G401 (cell line): Measurements from ENCODE around the gene CSAD. TPM values are rescaled to one million over a fixed set of nuclear protein-coding genes. Genes with fewer than 3 reads are reported as not detected.

ENCODE experiments used
- DNase-seq: peaks from one replicate; pipeline ENCODE4 v3.0.0-alpha.2; 2015; ENCODE audit warnings: low spot score
- in situ Hi-C: cut with HindIII; loops from 2 replicates; pipeline ENCODE4 v1.10.0; 2016; ENCODE audit warnings: low sequenced_read_pairs, mixed read lengths
- total RNA-seq: library from RNA; depleted of rRNA; stranded (reverse); fragments of >200 nt; shearing (Covaris generic); gene quantifications from 2 replicates; pipeline ENCODE4 v1.2.3, GENCODE V29; 2014

Gene CSAD
- total RNA-seq, 1 experiment from 2014 or later = 2.0 TPM

GRCh38 chr12:53219292-53219955 lies 38.7 kb upstream of the CSAD start:
- DNase-seq = peak; percentile 69
- in situ Hi-C loops = loop anchor here (10.0 kb wide), 1 partner anchor 65 kb away; no protein-coding TSS in a partner anchor

GRCh38 chr12:53218551-53219291 lies 38.0 kb upstream of the CSAD start:
- in situ Hi-C loops = loop anchor here (10.0 kb wide), 1 partner anchor 66 kb away; no protein-coding TSS in a partner anchor
- DNase-seq = peak; percentile 24

- in situ Hi-C loops = loop anchor here (10.0 kb wide), 1 partner anchor 67 kb away; no protein-coding TSS in a partner anchor
- DNase-seq = peak; percentile 33
Observed at GRCh38 chr12:53217931-53218307, 37.2 kb upstream of the CSAD start.

GRCh38 chr12:53217051-53217930 lies 36.6 kb upstream of the CSAD start:
- no peak for DNase-seq
- in situ Hi-C loops = loop anchor here (10.0 kb wide), 1 partner anchor 68 kb away; no protein-coding TSS in a partner anchor

GRCh38 chr12:53215497-53215896 lies 34.8 kb upstream of the CSAD start:
- in situ Hi-C loops = loop anchor here (10.0 kb wide), 1 partner anchor 69 kb away; no protein-coding TSS in a partner anchor
- no peak for DNase-seq

- no peak for DNase-seq
- in situ Hi-C loops = loop anchor here (10.0 kb wide), 1 partner anchor 70 kb away; no protein-coding TSS in a partner anchor
Observed at GRCh38 chr12:53214687-53215455, 34.1 kb upstream of the CSAD start.

- no peak for DNase-seq
- in situ Hi-C loops = loop anchor here (10.0 kb wide), 1 partner anchor 71 kb away; no protein-coding TSS in a partner anchor
Observed at GRCh38 chr12:53214221-53214620, 33.5 kb upstream of the CSAD start.

- DNase-seq = peak; percentile 84
- in situ Hi-C loops = loop anchor here (10.0 kb wide), 1 partner anchor 71 kb away; no protein-coding TSS in a partner anchor
Observed at GRCh38 chr12:53213348-53213747, 32.6 kb upstream of the CSAD start.

GRCh38 chr12:53212931-53213330 lies 32.2 kb upstream of the CSAD start:
- in situ Hi-C loops = loop anchor here (10.0 kb wide), 1 partner anchor 72 kb away; no protein-coding TSS in a partner anchor
- DNase-seq = no peak

- in situ Hi-C loops = loop anchor here (10.0 kb wide), 1 partner anchor 73 kb away; no protein-coding TSS in a partner anchor
- no peak for DNase-seq
Observed at GRCh38 chr12:53211476-53212381, 31.0 kb upstream of the CSAD start.

- no peak for DNase-seq
- in situ Hi-C loops = loop anchor here (10.0 kb wide), 1 partner anchor 74 kb away; no protein-coding TSS in a partner anchor
Observed at GRCh38 chr12:53210843-53211242, 30.1 kb upstream of the CSAD start.

GRCh38 chr12:53208877-53209463 lies 28.2 kb upstream of the CSAD start:
- no peak for DNase-seq
- in situ Hi-C loops = no loop called here

- in situ Hi-C loops = no loop called here
Observed at GRCh38 chr12:53208435-53208834, 27.7 kb upstream of the CSAD start.

GRCh38 chr12:53207042-53207441 lies 26.3 kb upstream of the CSAD start, which contains the start of gene ITGB7:
TSS of gene ITGB7 (minus strand) at chr12:53207251. CDS start at chr12:53200443, 6,808 bp downstream.
- in situ Hi-C loops = no loop called here
- no peak for DNase-seq

More at GRCh38 chr12:53208435-53208834, 27.7 kb upstream of the CSAD start:
- no peak for DNase-seq

- in situ Hi-C loops = no loop called here
- no peak for DNase-seq
Observed at GRCh38 chr12:53205747-53206419, 25.2 kb upstream of the CSAD start.

- no peak for DNase-seq
- in situ Hi-C loops = no loop called here
Observed at GRCh38 chr12:53204351-53204750, 23.6 kb upstream of the CSAD start.
